Stimulated activated CD4-positive, alpha-beta T cell treated with anti-CD3 and anti-CD28 coated beads, TNF-alpha, amount 100 ng/mL, for 24 hours (primary cell): ENCODE data around the gene ABCC11.
"Not testable (repeated sequence)": the region's sequence is repeated elsewhere in the genome, so short reads cannot be mapped to it uniquely, and the experiment has no call there.

Experiments
- DNase-seq, 3 experiments: peaks; one replicate each; pipeline ENCODE4 v3.0.0-alpha.2; 2020; ENCODE audit warnings: low read depth in 3 of 3

ABCC11 gene

DNA sequence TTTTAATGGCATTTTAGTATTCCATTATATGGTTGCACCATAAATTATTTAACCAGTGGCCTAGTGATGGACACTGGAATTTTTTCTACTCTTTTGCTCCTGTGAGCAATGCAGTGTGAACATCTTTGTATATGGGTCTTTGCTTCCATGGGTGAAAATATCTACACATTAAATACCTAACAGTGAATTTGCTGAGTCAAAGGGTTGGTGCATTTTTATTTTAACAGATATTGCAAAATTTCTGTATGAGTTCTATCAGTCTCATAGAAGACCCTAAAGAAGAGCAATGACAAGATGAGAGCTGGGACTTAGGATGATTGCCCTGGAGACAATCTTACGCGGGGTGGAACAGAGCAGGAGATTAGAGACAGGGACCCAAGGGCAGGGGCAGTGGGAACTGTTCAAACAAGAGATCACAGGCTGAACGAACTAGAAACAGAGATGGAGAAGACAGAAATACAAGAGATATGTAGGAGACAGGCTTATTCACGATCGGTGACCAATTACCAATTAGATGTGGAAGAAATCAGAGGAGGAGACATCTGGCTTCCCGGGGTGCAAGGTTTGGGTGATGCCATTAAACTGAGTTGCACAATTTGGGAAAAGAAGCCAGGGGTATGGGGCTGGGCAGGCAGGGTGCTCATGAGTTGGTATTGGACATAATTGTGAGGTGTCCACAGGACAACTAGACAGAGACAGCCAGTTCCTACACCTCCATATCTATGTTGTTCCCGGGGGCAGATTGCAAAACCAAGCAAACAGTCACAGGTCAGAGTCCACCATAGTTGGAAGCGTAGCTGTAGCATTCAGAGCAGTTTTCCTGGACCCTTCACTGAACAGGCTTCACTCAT is 43.1 kb downstream of the ABCC11 start:
- no peak for DNase-seq

DNA sequence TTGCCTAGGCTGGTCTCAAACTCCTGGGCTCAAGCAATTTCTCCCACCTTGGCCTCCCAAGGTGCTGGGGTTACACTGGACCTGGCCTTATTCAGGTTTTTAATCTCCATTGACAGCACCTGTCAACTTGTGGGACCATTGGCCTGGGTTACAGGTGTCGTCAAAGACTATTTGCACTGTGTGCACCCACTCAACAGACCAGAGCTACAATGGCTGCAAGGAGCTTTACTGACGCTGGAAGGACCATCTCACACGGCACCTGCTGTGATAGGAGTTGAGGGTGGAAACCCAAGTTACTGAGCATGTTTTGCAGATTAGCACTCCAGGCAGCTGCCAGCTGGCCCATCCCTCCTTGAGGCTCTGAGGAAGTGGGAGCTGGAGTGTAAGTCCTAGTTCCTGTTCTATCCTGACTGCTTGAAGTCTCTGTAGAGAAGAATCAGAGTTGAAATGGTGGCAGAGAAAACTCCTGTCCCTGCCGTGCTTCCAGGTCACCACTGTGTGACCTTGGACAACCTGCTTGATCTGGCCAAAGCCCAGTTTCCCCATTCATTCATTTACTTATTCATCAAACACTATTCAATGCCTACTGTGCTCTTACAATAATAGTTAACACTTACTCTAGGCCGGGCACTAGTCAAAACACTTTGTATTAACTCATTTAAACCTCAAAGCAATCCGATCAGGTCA is 45.7 kb downstream of the ABCC11 start:
- no peak for DNase-seq

GRCh38 chr16:48197294-48197693 is 50.0 kb downstream of the ABCC11 start:
- no peak for DNase-seq

DNA sequence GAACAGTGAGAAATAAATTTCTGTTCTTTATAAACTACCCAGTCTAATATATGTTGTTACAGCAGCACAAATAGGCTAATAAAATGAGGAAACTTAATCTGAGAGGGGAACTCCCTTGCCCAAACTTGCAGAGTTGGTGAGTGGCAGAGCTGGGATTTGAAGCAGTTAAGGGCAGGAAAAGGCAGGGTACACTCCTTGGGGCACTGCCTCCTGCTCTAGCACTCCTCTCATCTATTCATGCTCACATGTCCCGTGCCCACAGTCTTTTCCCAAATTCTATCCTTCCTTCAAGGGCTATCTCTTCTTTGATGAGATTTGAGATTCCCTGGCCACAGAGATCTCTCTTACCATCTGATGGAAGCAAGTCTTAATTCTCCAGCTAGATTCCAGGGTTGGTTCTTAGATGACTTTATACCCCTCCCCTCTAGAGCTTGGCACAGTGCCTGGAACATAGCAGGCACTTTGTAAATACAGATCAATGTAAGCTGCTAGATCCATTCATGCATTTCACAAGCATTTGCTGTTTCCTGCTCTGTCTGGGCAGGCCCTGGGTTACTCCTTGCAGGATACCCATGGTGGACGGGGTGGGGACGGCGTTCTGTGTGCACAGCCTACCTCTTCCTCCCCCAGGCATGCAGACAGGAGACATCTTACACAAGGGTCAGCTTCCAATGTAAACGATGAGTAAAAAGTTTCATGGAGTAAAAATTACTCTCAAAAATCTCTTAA is 52.3 kb downstream of the ABCC11 start:
- DNase-seq: no peak

GRCh38 chr16:48193846-48194245 is 53.5 kb downstream of the ABCC11 start:
- DNase-seq: no peak

GRCh38 chr16:48188449-48189102 is 58.8 kb downstream of the ABCC11 start:
- no peak for DNase-seq

DNA sequence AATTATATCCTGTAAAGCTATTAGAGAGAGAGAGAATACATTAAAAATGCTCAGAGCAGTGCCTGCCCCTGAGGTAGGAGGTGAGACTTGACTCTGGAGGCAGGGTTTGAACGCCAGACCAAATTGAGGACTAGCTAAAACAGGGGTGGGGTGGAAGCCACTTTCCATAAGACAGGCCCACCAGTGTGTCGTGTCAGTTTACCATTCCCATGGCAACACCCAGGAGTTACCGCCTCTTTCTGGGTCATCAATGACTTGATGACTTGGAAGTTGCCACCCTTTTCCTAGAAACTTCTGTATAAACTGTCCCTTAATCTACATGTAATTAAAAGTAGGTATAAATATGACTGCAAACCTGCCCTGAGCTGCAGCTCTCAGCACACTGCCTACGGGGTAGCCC is 59.6 kb downstream of the ABCC11 start:
- no peak for DNase-seq

- no peak for DNase-seq
Measured at GRCh38 chr16:48184681-48185080, 62.7 kb downstream of the ABCC11 start.

DNA sequence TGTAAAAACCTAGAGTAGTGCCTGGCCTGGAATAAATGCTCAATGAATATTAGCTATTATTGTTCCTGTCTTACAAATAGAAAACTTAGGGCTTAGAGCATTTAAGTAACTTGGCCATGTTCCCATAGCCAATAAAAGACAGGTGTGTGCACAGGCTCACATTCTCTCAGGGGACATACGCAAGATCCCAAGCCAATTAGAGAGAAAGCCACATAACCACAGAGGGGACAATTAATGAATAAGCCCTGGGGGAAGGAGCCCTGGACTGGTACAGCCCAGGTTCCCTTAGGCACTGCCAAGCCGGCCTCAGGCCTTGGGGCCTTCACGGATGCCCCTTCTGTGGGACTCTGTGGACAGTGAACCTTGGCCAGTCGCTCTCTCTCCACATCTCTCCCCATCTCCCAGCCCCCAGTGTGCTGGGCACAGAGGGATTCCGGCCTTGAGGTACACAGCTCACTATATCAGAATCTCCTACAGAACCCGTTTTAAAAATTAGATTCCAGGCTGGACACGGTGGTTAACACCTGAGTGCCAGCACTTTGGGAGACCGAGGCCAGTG is 64.3 kb downstream of the ABCC11 start:
- DNase-seq: no peak

DNA sequence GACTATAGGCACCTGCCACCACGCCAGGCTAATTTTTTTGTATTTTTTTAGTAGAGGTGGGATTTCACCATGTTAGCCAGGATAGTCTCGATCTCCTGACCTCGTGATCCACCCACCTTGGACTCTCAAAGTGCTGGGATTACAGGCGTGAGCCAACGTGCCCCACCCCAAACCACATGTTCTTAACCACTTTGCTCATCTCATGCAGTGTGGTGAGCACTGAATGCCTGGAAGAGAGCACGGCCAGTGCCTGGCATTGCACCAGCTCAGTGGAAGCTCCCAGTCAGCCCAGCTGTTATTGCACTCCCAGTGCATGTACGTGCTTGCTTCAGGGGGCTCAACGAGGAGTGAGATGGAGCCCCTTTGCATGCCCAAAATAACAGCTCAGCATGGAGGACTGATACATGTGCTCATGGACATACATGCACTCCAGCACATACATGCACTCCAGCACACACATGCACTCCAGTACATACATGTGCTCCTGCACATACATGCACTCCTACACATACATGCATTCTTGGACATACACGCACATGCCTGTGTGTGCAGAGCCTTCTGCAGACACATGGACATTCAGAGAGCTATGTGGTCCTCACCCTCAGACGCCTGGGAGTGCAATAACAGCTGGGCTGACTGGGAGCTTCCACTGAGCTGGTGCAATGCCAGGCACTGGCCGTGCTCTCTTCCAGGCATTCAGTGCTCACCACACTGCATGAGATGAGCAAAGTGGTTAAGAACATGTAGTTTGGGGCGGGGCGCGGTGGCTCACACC is 65.4 kb downstream of the ABCC11 start:
- DNase-seq: not testable (repeated sequence)

DNA sequence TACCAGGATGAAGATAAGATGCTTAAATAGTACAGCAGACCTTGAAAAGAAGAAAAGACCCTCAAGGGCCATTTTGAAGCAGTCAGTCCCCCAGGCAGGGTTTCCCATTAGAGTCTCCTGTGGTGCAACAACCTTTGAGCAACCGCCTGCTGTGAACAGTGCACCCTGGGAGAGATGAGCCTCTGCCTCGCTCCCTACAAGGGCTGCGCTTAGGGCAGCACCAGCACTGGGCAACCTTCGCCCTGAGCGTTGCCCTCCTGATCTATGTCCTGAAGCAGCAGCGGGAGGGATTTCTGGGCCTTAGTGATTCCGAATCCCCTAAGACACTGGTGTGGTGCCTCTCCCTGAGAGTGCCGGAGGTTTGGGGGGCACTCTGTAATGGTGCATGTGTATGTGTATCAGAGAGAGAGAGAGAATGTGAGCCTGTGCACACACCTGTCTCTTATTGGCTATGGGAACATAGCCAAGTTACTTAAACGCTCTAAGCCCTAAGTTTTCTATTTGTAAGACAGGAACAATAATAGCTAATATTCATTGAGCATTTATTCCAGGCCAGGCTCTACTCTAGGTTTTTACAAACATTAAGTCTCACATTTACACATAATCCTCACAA is 66.4 kb downstream of the ABCC11 start:
- DNase-seq: no peak

DNA sequence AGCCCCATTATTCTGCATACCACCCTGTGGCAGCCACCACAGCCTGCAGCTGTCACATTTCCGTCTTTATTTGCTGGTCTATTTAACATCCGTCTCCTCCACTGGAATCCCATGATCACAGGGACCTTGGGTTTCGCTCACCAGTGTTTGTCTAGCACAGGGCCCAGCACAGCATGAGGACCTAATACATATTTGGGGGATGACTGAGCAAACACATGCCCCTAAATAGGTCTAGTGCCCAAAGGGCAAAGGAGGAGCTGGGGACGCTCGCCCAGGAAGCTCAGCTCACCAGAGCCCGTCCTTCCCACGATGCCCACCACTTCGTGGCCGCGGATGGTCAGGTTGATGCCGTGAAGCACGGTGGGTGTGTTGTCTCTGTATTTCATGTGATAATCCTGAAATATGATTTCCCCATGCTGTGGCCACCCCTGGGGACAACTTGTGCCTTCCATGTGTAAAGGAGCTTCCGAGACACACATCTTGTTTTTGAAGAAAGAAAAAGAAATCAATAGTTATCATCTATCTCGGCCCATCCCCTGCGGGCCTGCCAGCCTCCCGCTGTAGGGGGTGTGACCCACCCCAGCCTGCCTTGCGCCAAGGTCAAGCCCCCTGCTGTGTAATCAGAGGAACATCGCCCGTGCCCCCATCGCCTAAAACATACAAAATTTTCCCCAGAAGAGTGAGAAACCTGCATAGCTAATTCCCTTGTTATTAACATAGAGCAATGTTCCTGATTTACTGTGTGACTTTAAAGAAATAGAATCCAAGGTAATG is 70.5 kb downstream of the ABCC11 start:
- no peak for DNase-seq

DNA sequence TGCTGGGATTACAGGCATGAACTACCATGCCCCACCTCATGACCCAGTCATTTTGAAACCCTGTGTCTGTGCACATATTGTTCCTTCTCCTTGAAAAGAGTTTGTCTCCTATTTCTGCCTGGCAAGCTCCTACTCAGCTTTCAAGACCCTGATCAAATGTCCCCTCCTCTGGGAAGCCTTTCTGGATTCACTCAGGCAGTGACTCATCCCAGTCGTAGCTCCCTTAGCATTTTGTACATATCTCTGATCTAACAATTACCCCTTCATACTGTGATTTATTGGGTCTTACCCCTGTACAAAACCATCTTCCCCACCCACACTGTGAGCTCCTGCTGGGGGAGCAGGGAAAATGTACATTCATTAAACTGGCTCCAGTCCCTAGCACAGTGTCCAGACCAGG is 73.5 kb downstream of the ABCC11 start:
- DNase-seq: no peak

- no peak for DNase-seq
Measured at GRCh38 chr16:48172682-48173081, 74.7 kb downstream of the ABCC11 start.

- no peak for DNase-seq
Measured at GRCh38 chr16:48169896-48170295, 77.4 kb downstream of the ABCC11 start.

- DNase-seq: no peak
Measured at GRCh38 chr16:48168075-48168474, 79.3 kb downstream of the ABCC11 start.

DNA sequence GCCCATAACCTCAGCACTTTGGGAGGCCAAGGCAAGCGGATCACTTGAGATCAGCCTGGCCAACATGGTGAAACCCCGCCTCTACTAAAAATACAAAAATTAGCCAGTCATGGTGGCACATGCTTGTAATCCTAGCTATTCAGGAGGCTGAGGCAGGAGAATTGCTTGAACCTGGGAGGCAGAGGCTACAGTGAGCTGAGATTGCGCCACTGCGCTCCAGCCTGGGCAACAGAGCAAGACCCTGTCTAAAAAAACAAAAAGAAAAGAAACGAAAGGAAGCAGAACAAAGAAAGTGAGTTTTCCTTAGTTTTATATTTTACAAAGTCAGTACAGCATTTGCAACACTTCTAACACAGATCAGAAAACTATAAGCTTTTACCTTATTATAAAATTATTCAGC is 80.7 kb downstream of the ABCC11 start:
- DNase-seq: not testable (repeated sequence)

GRCh38 chr16:48165961-48166578 is 81.3 kb downstream of the ABCC11 start:
- DNase-seq: no peak
